Endothelial cell of umbilical vein (primary cell): Measurements from ENCODE around the gene EVI5. TPM values are rescaled to one million over a fixed set of nuclear protein-coding genes. Genes with fewer than 3 reads are reported as not detected.

Source experiments
- BruUV-seq: library from RNA; stranded (reverse); fragments of 400-500 nt; replicated peaks from 2 replicates; lab custom pipeline; 2021; lab: Mats Ljungman, UMichigan
- CTCF ChIA-PET: fragments of 300-600, 350-600 bp; sonication (Branson Sonifier 250); formaldehyde crosslinking; loops from one replicate; lab custom pipeline; 2021; ENCODE audit warnings: antibody characterized with exemption, inconsistent platforms; lab: Charles Lee
- POLR2A ChIA-PET: fragments of 300-600, 350-600 bp; sonication (Branson Sonifier 250); formaldehyde crosslinking; loops from one replicate; lab custom pipeline; 2021; ENCODE audit warnings: antibody characterized with exemption, inconsistent platforms; lab: Charles Lee
- DNase-seq: peaks from one replicate; pipeline ENCODE4 v3.0.0-alpha.2; 2011; ENCODE audit warnings: low read depth, low spot score
- FAIRE-seq: peaks from 2 replicates; lab custom pipeline; 2011; peaks lifted over from hg19 to GRCh38; lab: Jason Lieb, UNC
- H2AFZ ChIP-seq: 2 replicates; pipeline ENCODE4 v1.6.0; 2012; ENCODE audit warnings: low read depth, low read length, control low read depth, inconsistent platforms
- H3K27ac ChIP-seq: 2 replicates; pipeline ENCODE4 v1.5.1; 2011; ENCODE audit warnings: low read depth, mild to moderate bottlenecking, control low read depth, low read length, moderate library complexity; ENCODE audit not compliant: insufficient read depth
- H3K27me3 ChIP-seq, 2 experiments: 2 replicates each; pipeline versions ENCODE4 v1.6.0 to v1.6.1; 2011; ENCODE audit warnings: low read length in 2 of 2, mixed read lengths in 1 of 2; ENCODE audit not compliant: control insufficient read depth in 2 of 2, insufficient read depth in 2 of 2
- H3K36me3 ChIP-seq, 2 experiments: 2 replicates in 1 of 2; 3 replicates in 1 of 2; pipeline ENCODE4 v1.5.1; 2011; ENCODE audit warnings: low read length in 2 of 2, mild to moderate bottlenecking in 1 of 2, moderate library complexity in 1 of 2; ENCODE audit not compliant: control insufficient read depth in 2 of 2, insufficient read depth in 2 of 2; ENCODE audit errors: extremely low read depth in 1 of 2
- H3K4me1 ChIP-seq: 3 replicates; pipeline ENCODE4 v1.5.1; 2011; ENCODE audit warnings: mild to moderate bottlenecking, low read length; ENCODE audit not compliant: control insufficient read depth, insufficient read depth; ENCODE audit errors: extremely low read depth
- H3K4me2 ChIP-seq: 2 replicates; pipeline ENCODE4 v1.6.1; 2011; ENCODE audit warnings: low read length, control low read depth, mixed read lengths; ENCODE audit not compliant: insufficient read depth
- H3K4me3 ChIP-seq, 3 experiments: fragments of 200-600 bp in 1 of 3; sonication (generic), shearing (Covaris generic) in 1 of 3; replicated peaks in 1 of 3; 2 replicates each; pipeline ENCODE4 v1.5.1; 2011 to 2016; ENCODE audit warnings: control low read depth in 3 of 3, low read length in 3 of 3, mild to moderate bottlenecking in 2 of 3, inconsistent platforms in 1 of 3, low read depth in 1 of 3, moderate library complexity in 1 of 3; ENCODE audit not compliant: insufficient read depth in 1 of 3
- H3K79me2 ChIP-seq: 2 replicates; pipeline ENCODE4 v1.6.0; 2012; ENCODE audit warnings: low read length, inconsistent platforms; ENCODE audit not compliant: control insufficient read depth, insufficient read depth
- H3K9ac ChIP-seq: replicated peaks from 2 replicates; pipeline ENCODE3; 2011; ENCODE audit warnings: low read length, control low read depth; ENCODE audit not compliant: insufficient read depth; ENCODE audit errors: extremely low read depth
- H3K9me1 ChIP-seq: replicated peaks from 3 replicates; pipeline ENCODE4 v1.6.0; 2011; ENCODE audit warnings: mild to moderate bottlenecking, low read length; ENCODE audit not compliant: control insufficient read depth, insufficient read depth; ENCODE audit errors: extremely low read depth
- H3K9me3 ChIP-seq: replicated peaks from 2 replicates; pipeline ENCODE4 v1.5.1; 2012; ENCODE audit warnings: low read length, inconsistent platforms; ENCODE audit not compliant: control insufficient read depth, insufficient read depth
- H4K20me1 ChIP-seq: replicated peaks from 2 replicates; pipeline ENCODE3; 2011; ENCODE audit warnings: mild to moderate bottlenecking, low read length; ENCODE audit not compliant: control insufficient read depth, insufficient read depth; ENCODE audit errors: extremely low read depth
- CTCF ChIP-seq, 2 donors: IDR thresholded peaks; 1 replicate in 1 of 2; 2 replicates in 1 of 2; pipeline ENCODE4 v1.5.1; 2011; ENCODE audit warnings: low read length in 2 of 2, mild to moderate bottlenecking in 2 of 2, moderate library complexity in 2 of 2, control low read depth in 1 of 2, inconsistent platforms in 1 of 2, low read depth in 1 of 2; ENCODE audit not compliant: insufficient read depth in 1 of 2; ENCODE audit errors: extremely low read depth in 1 of 2
- EZH2 ChIP-seq: IDR thresholded peaks from 2 replicates; pipeline ENCODE4 v1.6.1; 2012; ENCODE audit warnings: borderline replicate concordance, low read depth, mild to moderate bottlenecking, moderate library complexity, low read length, inconsistent platforms; ENCODE audit not compliant: severe bottlenecking
- FOS ChIP-seq: IDR thresholded peaks from 2 replicates; pipeline ENCODE4 v1.6.1; 2011; ENCODE audit warnings: mild to moderate bottlenecking, low read length, moderate library complexity, borderline replicate concordance; ENCODE audit not compliant: insufficient read depth
- GATA2 ChIP-seq: IDR thresholded peaks from 2 replicates; pipeline ENCODE4 v1.7.0; 2011; ENCODE audit warnings: low read depth, mild to moderate bottlenecking, moderate library complexity, mixed read lengths, low read length; ENCODE audit not compliant: insufficient read length, insufficient read depth
- JUN ChIP-seq: IDR thresholded peaks from 2 replicates; pipeline ENCODE4 v1.6.1; 2011; ENCODE audit warnings: borderline replicate concordance, low read depth; ENCODE audit not compliant: insufficient read length, insufficient read depth
- MAX ChIP-seq: IDR thresholded peaks from 2 replicates; pipeline ENCODE4 v1.6.1; 2011; ENCODE audit not compliant: insufficient read depth, insufficient read length
- MYC ChIP-seq: IDR thresholded peaks from one replicate; pipeline ENCODE4 v1.6.1; 2011; ENCODE audit warnings: mild to moderate bottlenecking, low read depth, low read length
- POLR2A ChIP-seq: IDR thresholded peaks from 2 replicates; pipeline ENCODE4 v1.6.1; 2012; ENCODE audit warnings: low read depth, mild to moderate bottlenecking, control low read depth, low read length
- POLR2AphosphoS5 ChIP-seq: IDR thresholded peaks from 2 replicates; pipeline ENCODE4 v1.6.1; 2012; ENCODE audit warnings: low read depth, mild to moderate bottlenecking, control low read depth, low read length, moderate library complexity; ENCODE audit not compliant: insufficient read depth
- dilution Hi-C: fragments of 300-500 bp; cut with MboI; formaldehyde crosslinking; loops from one replicate; pipeline ENCODE4 v1.15.0; 2019; ENCODE audit warnings: low sequenced_read_pairs; ENCODE audit not compliant: extremely low pct_ligation_motif_present
- intact Hi-C: fragments of 100-400 bp; cut with micrococcal nuclease; formaldehyde crosslinking; loops from one replicate; pipeline ENCODE4 v1.10.0; 2022
- polyA plus RNA-seq, 4 experiments: library from polyadenylated mRNA; depleted of rRNA in 3 of 4; stranded (reverse) in 3 of 4; unstranded in 1 of 4; fragments of >200 nt; gene quantifications; 2 replicates each; pipeline versions ENCODE4 v1.2.1 to v1.2.3, GENCODE V29; 2011 to 2012; ENCODE audit warnings: missing spikeins in 1 of 4
- total RNA-seq: library from RNA; stranded (reverse); gene quantifications from 2 replicates; pipeline ENCODE4 v1.2.3, GENCODE V29; 2021

EVI5 gene
- total and polyA plus RNA-seq, 2 donors (not counting 3 experiments of a cell fraction or from before 2014, with no cell fraction given): 5.0 to 26.2 TPM

- no peak overlapping the region for H3K27ac ChIP-seq
- no peaks in the 10 kb centered on the region for H3K9me3 ChIP-seq
- no peaks in the 10 kb centered on the region for H3K27me3 ChIP-seq
- dilution Hi-C loops (no loop called here), intact Hi-C loops (no loop called here)
- H3K79me2 ChIP-seq: no peaks in the 10 kb centered on the region
- no peak overlapping the region for H2AFZ ChIP-seq
- no peak for DNase-seq
- no TSS peak for BruUV-seq
- H3K9ac ChIP-seq: no peak overlapping the region
- ChIA-PET POLR2A (no interaction called here), CTCF (interaction anchor here (0.6 to 1.4 kb wide), 2 partner anchors 252 to 549 kb away, joined by 3 read pairs; no protein-coding TSS in a partner anchor)
- H3K36me3 ChIP-seq: no peaks in the 10 kb centered on the region
- FAIRE-seq: no peak
- H3K4me1 ChIP-seq: no peaks in the 10 kb centered on the region
- no peaks in the 10 kb centered on the region for H4K20me1 ChIP-seq
- TF ChIP-seq MAX: no peak
- H3K4me2 ChIP-seq: no peak overlapping the region
- H3K4me3 ChIP-seq: no peak overlapping the region
- no peaks in the 10 kb centered on the region for H3K9me1 ChIP-seq
Measured at GRCh38 chr1:92563457-92564216, 221.3 kb downstream of the EVI5 start.

- BruUV-seq: no TSS peak
- no peaks in the 10 kb centered on the region for H3K9me3 ChIP-seq
- no peak overlapping the region for H3K27ac ChIP-seq
- no peaks in the 10 kb centered on the region for H3K4me1 ChIP-seq
- intact Hi-C loops: no loop called here
- dilution Hi-C loops: no loop called here
- no peak overlapping the region for H3K4me2 ChIP-seq
- no peak overlapping the region for H3K4me3 ChIP-seq
- H3K9ac ChIP-seq: no peak overlapping the region
- TF ChIP-seq POLR2AphosphoS5 (no peak), MYC (no peak), GATA2 (no peak), MAX (no peak), FOS (no peak), EZH2 (no peak), CTCF (IDR thresholded peaks at IDR 0.05; ENCODE audit: extremely low read depth in 1 of 2, insufficient read depth in 1 of 2, low read depth in 1 of 2, low read length in 2 of 2) (no peak), JUN (no peak), POLR2A (no peak)
- no peak overlapping the region for H2AFZ ChIP-seq
- H3K9me1 ChIP-seq: peaks cover 3% of the 10 kb centered on the region
- DNase-seq: no peak
- POLR2A ChIA-PET: no interaction called here
- H4K20me1 ChIP-seq: no peaks in the 10 kb centered on the region
- CTCF ChIA-PET: interaction anchor here (0.6 to 1.2 kb wide), 3 partner anchors 10 to 216 kb away, joined by 3 read pairs; no protein-coding TSS in a partner anchor
- no peaks in the 10 kb centered on the region for H3K36me3 ChIP-seq
- no peaks in the 10 kb centered on the region for H3K27me3 ChIP-seq
- no peak for FAIRE-seq
- no peaks in the 10 kb centered on the region for H3K79me2 ChIP-seq
Measured at GRCh38 chr1:92556350-92556749, 228.6 kb downstream of the EVI5 start.
